Omental fat pad (tissue), 4 donors: Measurements from ENCODE around the gene ECE1. TPM values are rescaled to one million over a fixed set of nuclear protein-coding genes. Genes with fewer than 3 reads are reported as not detected.

Source experiments
- ATAC-seq: fragments of 150-250 bp; one replicate; pipeline ENCODE4 v1.9.1; 2016; ENCODE audit warnings: mild to moderate bottlenecking, moderate library complexity; ENCODE audit not compliant: low FRiP score
- DNase-seq: peaks from one replicate; pipeline ENCODE4 v3.0.0-alpha.2; 2019; ENCODE audit warnings: low spot score
- total RNA-seq, 4 donors: library from RNA; depleted of rRNA; stranded (reverse); fragments of >200 nt; gene quantifications; one replicate each; pipeline ENCODE4 v1.1.0, GENCODE V29; 2016
- TF ChIP-seq, protein P1 (sequence below), 3 donors: fragments of 450-650 bp; IDR thresholded peaks; one replicate each; pipeline ENCODE4 v1.5.1; 2016 to 2017; ENCODE audit warnings: antibody characterized with exemption in 3 of 3, mild to moderate bottlenecking in 3 of 3, moderate library complexity in 2 of 3

The ECE1 gene
- total RNA-seq: 100 to 1,000 TPM in 2 of 4 donors, 10 to 100 TPM in 2; 43.5 to 158 (median 114) TPM

DNA sequence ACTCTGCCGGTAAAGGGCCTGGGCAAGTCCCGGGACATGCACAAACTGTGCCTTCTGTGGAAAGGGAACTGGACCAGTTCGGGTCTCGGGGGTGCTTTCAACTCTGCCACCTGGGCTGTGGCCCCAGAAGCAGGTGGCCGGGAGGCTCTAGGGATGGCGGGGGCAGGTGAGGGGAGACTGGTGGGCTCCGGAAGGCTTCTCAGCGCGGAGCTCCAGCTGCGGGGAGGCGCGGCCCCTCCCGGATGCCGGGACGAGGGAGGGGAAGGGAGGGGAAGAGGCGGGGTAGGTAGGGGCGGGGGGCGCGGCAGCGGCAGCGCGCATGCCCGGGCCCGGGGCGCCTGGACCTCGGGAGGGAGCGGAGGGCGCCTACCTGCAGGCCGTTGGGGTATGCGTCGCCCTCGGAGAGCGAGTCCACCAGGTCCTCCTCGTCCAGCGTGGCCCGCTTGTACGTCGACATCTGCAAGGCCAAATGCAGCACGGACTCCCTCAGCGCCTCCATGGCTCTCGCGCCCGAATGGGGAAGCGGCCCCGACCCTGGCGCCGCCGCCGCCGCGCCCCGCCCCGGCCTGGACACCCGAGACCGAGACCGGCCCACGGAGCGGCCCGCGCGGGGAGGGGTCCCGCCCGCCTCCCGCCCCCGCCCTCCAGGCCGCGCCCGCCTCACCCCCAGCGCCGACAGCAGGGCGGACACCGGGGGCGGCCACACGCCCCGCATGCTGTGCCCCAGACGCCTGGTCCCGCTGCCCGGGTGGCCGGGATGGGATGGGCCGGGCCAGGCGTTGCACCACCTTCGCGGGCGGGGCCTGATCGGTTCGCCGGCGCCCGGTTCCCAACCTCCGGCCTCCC, at the start of gene ECE1:
TSS of gene ECE1 (minus strand) at position 764 of the 846 bp plus-strand sequence. CDS start at position 715, 49 bp downstream.
- peak; percentile 45 for ATAC-seq
- TF ChIP-seq, protein P1, sequence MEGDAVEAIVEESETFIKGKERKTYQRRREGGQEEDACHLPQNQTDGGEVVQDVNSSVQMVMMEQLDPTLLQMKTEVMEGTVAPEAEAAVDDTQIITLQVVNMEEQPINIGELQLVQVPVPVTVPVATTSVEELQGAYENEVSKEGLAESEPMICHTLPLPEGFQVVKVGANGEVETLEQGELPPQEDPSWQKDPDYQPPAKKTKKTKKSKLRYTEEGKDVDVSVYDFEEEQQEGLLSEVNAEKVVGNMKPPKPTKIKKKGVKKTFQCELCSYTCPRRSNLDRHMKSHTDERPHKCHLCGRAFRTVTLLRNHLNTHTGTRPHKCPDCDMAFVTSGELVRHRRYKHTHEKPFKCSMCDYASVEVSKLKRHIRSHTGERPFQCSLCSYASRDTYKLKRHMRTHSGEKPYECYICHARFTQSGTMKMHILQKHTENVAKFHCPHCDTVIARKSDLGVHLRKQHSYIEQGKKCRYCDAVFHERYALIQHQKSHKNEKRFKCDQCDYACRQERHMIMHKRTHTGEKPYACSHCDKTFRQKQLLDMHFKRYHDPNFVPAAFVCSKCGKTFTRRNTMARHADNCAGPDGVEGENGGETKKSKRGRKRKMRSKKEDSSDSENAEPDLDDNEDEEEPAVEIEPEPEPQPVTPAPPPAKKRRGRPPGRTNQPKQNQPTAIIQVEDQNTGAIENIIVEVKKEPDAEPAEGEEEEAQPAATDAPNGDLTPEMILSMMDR (IDR thresholded peaks at IDR 0.05): no peak
- no peak for DNase-seq

DNA sequence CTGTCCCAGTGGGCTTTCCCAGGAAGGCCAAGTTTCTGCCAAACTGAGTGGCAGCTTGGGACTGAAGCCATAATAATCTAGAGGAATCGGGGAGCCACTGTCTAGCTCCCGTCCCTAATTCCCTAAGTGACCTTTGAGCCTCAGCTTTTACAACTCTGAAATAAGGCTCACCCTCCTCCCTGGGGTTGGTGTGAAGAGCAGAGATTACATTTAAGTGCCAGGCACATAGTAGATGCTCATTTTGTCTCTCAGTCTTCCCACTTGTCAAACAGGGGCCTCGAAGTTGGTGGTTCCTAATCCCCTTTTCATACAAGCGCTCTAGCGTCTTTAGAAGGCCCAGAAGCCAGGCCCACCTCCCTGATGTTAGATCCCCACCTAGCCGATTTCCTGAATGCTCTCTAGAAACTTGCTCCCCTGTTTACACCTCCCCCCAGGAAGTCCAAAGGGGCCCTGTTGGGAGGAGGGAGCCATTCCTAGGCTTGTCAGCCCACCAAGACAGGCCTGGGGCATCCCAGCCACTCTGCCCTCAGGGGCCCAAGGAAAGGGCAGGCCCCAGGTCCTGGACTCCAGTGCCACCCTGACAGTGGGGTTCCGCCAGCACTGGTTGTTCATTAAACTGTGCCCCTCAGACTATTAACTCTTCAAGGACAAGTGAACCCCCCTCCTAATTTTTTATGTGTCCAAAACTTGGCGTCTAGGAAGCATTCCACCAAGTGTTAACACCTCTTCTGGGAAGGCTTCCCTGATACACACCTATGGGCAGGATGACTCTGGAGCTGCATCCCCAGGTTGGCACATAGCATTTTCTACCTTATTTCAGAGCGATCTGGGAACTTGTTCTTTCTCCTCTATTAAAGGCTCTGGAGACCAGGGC, 49.3 kb upstream of the ECE1 start:
- TF ChIP-seq, protein P1 (IDR thresholded peaks at IDR 0.05): no peak
- ATAC-seq (no peak), DNase-seq (no peak)

DNA sequence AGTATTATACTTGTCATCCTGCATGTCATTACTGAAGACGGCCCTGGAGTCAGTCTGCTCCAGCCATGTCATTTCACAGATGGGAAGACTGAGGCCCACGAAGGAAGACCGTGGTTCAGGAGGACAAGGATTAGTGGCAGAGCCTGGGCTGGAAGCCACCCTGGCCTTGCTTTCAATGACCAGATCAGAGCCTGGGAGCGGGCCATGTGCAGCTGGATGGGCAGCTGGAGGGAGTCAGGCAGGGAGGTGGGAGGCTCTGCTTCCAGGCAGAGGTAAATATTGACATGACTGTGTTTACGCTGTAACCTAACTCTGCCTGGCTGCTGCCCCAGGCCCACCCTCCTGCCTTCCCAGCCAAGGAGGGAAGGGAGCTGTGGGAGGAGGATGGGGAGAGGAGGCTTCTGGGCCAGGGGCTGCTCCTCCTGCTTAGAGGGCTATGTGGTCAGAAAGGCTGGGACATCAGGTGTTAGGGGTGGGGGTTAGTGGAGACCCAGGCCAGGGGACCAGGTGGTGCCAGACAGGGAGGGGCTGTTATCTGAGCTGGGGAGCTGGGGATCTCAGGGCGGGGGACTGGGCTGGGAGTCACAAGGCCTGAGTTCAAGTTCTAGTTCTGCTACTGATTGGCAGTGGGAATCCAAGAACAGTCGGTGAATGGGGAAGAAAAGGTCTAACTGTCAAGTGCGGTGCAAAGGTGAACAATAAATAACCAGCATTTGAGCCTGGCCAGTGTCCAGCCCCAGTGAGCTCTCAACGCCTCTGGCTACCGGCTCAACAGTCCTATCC, 48.5 kb upstream of the ECE1 start:
- ATAC-seq (peak; percentile 15), DNase-seq (no peak)
- TF ChIP-seq, protein P1 (IDR thresholded peaks at IDR 0.05): no peak

DNA sequence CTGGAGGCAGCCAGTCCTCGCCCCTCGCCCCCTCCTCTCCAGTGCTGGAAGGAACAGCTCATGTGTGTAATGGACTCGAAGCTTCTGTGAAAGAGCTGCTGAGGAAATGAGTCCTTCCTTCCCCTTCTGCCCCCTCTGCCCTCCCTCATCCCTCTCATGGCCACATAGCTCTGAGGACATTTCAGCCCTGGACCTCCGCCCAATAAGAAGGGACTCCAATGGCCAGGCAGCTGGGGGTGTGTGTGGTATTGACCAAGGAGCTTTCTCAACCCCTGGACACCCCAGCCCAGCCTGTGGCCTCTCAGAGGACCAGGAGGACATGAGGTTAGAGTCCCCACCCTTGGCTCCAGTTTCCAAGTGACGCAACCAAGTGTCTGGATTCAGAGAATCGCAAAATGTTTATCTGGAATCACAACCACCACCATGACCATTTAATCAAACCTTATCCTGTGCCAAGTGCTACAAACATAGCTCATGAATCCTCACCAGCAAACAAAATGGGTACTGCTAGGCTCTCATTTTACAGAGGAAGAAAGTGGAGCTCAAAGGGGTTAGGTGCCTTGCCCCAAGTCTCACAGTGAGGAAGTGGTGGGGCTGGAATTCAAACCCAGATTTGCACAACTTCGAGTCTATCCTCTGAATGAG, 47.8 kb upstream of the ECE1 start:
- TF ChIP-seq, protein P1 (IDR thresholded peaks at IDR 0.05): no peak

DNA sequence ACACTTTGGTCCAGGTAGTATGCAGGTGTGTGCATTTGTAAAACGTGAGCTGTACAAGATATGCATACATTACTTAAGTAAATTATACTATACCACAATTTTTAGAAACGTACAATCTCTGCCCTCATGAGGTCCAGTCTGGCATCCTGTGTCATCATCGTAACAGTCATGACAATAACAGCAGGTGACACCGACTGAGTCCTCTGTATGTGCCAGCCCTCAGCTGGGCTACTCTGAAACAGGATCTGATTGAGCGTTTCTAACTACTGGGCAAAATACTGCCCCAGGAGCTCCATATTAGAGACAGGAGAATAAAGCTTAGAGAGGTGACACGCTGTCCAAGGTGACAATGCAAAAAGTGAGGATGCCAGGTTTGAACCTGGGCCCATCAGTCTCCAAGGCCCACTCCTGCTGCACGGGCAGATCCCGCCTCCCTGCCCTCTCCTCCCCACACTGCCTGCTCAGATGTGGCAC, 47.2 kb upstream of the ECE1 start:
- TF ChIP-seq, protein P1 (IDR thresholded peaks at IDR 0.05): no peak
- no peak for DNase-seq
- ATAC-seq: no peak

More for the DNA sequence above, 47.8 kb upstream of the ECE1 start:
- ATAC-seq: peak; percentile 74
- DNase-seq: peak; percentile 54

DNA sequence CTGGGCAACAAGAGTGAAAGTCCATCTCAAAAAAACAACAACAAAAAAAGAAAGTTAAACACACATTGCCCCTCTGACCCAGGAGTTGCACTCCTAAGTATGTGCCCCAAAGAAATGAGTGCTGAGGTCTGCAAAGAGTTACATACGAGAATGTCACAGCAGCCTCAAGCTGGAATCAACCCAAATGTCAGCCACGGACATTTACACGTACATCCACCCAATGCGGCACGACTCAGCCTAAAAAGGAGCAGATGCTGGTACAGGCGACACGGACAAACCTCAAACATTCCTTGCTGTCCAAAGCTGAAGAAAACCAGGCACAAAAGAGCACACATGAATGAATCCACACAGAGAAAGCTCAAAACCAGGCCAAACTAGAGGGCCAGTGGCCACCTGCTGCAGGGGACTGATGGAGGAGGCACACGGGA, 46.8 kb upstream of the ECE1 start:
- TF ChIP-seq, protein P1 (IDR thresholded peaks at IDR 0.05): no peak
- ATAC-seq: no peak
- no peak for DNase-seq
